Gastrocnemius medialis (tissue), 4 donors: ENCODE data around the gene TGFBRAP1.

Experiments used
- POLR2A ChIP-seq, 2 donors: fragments of 450-650 bp; IDR thresholded peaks; one replicate each; pipeline ENCODE4 v1.6.1; 2017; ENCODE audit warnings: antibody characterized with exemption in 2 of 2, mild to moderate bottlenecking in 2 of 2, moderate library complexity in 2 of 2
- TF ChIP-seq, protein P1 (sequence below), 5 experiments: fragments of 450-650 bp in 3 of 5; fragments of 200-600 bp in 2 of 5; sonication (generic) in 2 of 5; IDR thresholded peaks in 4 of 5; conservative IDR thresholded peaks in 1 of 5; 1 replicate in 4 of 5; 2 replicates in 1 of 5; pipeline ENCODE4 v1.5.1; 2016 to 2019; ENCODE audit warnings: antibody characterized with exemption in 5 of 5, mild to moderate bottlenecking in 3 of 5, moderate library complexity in 3 of 5

DNA sequence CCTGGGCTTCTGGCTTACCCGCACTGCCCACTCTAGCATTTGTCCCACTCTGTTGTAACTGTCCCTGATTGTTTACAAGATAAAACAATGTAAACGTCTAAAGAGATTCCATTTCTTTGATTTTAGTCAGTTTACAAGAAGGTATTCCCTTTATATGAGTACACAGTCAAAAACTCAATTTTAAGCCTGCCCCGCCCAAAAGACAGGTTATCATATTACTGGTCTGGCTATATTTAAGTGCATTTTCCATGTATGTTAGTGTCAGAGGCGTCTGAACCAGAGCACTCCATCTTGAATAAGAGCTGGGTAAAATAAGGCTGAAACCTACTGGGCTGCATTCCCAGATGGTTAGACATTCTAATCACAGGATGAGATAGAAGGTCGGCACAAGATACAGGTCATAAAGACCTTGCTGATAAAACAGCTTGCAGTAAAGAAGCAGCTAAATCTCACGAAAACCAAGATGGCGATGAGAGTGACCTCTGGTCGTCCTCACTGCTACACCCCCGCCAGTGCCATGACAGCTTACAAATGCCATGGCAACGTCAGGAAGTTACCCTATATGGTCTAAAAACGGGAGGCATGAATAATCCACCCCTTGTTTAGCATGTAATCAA is 73.0 kb downstream of the TGFBRAP1 start:
- TF ChIP-seq, protein P1, sequence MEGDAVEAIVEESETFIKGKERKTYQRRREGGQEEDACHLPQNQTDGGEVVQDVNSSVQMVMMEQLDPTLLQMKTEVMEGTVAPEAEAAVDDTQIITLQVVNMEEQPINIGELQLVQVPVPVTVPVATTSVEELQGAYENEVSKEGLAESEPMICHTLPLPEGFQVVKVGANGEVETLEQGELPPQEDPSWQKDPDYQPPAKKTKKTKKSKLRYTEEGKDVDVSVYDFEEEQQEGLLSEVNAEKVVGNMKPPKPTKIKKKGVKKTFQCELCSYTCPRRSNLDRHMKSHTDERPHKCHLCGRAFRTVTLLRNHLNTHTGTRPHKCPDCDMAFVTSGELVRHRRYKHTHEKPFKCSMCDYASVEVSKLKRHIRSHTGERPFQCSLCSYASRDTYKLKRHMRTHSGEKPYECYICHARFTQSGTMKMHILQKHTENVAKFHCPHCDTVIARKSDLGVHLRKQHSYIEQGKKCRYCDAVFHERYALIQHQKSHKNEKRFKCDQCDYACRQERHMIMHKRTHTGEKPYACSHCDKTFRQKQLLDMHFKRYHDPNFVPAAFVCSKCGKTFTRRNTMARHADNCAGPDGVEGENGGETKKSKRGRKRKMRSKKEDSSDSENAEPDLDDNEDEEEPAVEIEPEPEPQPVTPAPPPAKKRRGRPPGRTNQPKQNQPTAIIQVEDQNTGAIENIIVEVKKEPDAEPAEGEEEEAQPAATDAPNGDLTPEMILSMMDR (IDR thresholded peaks at IDR 0.05 in 4 of 5, conservative IDR thresholded peaks at IDR 0.05 in 1 of 5): no peak
- TF ChIP-seq POLR2A (IDR thresholded peaks at IDR 0.05): no peak
